ENCODE measurements around the gene SEMA3B. TPM values are rescaled to one million over a fixed set of nuclear protein-coding genes. Genes with fewer than 3 reads are reported as not detected.

SEMA3B gene
- polyA plus RNA-seq, 1 donor (not counting 4 experiments of a cell fraction or from before 2014, with no cell fraction given) = 0.58 TPM

DNA sequence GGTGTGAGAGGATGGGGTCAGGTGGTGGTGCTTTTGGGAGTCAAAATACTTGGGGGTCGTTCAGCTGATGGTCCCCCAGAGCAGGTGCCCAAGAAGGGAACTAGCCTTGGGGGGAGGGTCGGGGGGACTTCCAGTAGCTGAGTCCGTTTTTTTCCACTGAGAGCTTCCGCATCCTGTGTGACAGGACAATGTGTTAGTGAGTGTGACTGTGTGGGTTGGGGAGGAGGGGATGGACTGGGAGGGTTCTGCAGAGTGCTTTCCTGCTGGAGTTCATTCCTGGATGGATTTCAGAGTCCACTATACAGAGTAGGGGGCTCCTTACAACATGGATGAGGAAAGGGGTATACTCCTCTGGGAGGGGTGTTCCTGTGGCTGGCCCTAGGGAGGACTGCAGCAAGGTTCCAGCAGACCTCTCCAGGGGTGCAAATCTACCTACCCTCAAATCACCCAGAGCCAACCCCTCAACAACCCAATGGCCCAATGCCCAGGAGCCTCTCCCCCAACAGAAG, 54.2 kb downstream of the SEMA3B start:
- TF ChIP-seq, protein P1, sequence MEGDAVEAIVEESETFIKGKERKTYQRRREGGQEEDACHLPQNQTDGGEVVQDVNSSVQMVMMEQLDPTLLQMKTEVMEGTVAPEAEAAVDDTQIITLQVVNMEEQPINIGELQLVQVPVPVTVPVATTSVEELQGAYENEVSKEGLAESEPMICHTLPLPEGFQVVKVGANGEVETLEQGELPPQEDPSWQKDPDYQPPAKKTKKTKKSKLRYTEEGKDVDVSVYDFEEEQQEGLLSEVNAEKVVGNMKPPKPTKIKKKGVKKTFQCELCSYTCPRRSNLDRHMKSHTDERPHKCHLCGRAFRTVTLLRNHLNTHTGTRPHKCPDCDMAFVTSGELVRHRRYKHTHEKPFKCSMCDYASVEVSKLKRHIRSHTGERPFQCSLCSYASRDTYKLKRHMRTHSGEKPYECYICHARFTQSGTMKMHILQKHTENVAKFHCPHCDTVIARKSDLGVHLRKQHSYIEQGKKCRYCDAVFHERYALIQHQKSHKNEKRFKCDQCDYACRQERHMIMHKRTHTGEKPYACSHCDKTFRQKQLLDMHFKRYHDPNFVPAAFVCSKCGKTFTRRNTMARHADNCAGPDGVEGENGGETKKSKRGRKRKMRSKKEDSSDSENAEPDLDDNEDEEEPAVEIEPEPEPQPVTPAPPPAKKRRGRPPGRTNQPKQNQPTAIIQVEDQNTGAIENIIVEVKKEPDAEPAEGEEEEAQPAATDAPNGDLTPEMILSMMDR (optimal IDR thresholded peaks at IDR 0.05 in 1 of 3, IDR thresholded peaks at IDR 0.05 in 1 of 3, conservative IDR thresholded peaks at IDR 0.05 in 1 of 3; ENCODE audit: extremely low read depth in 1 of 3, insufficient read depth in 2 of 3, low read length in 3 of 3) = no peak
- no peak for TF ChIP-seq EZH2 (IDR thresholded peaks at IDR 0.05; ENCODE audit: low read length)
- FAIRE-seq = no peak
- Histone ChIP-seq H4K20me1 (ENCODE audit: control insufficient read depth, extremely low read depth, insufficient read depth, low read length) (no peaks in the 10 kb centered on the region), H3K4me1 (ENCODE audit: control insufficient read depth, extremely low read depth, insufficient read depth, low read length) (peaks cover 32% of the 10 kb centered on the region), H3K27ac (ENCODE audit: control insufficient read depth, insufficient read depth, low read length) (no peak overlapping the region), H3K9me1 (ENCODE audit: control insufficient read depth, extremely low read depth, insufficient read depth, low read length) (peaks cover 3% of the 10 kb centered on the region), H3K79me2 (ENCODE audit: control insufficient read depth, insufficient read depth, low read length) (peaks cover 48% of the 10 kb centered on the region), H3K4me2 (ENCODE audit: control insufficient read depth, extremely low read depth, insufficient read depth, low read depth, low read length) (no peak overlapping the region), H3K36me3 (ENCODE audit: control insufficient read depth in 2 of 2, extremely low read depth in 1 of 2, insufficient read depth in 2 of 2, low read length in 2 of 2) (peaks cover 21 to 26% of the 10 kb centered on the region in 2 experiments), H3K9me3 (ENCODE audit: control insufficient read depth, low read depth, low read length) (no peaks in the 10 kb centered on the region), H3K4me3 (ENCODE audit: control insufficient read depth in 2 of 3, extremely low read depth in 1 of 3, insufficient read depth in 2 of 3, low read depth in 1 of 3, low read length in 3 of 3) (no peak overlapping the region), H3K27me3 (ENCODE audit: control insufficient read depth, extremely low read depth, insufficient read depth, low read length) (no peaks in the 10 kb centered on the region), H2AFZ (ENCODE audit: control insufficient read depth, low read length) (no peak overlapping the region), H3K9ac (ENCODE audit: control insufficient read depth, extremely low read depth, insufficient read depth, low read length) (no peak overlapping the region)
- dilution Hi-C loops (cut with MboI; ENCODE audit: extremely low pct_ligation_motif_present, low sequenced_read_pairs) = no loop called here
- DNase-seq (ENCODE audit: low read depth, low spot score) = no peak

GRCh38 chr3:50323614-50324199, 54.8 kb downstream of the SEMA3B start:
- Histone ChIP-seq H3K4me1 (ENCODE audit: control insufficient read depth, extremely low read depth, insufficient read depth, low read length) (peaks cover 30% of the 10 kb centered on the region), H2AFZ (ENCODE audit: control insufficient read depth, low read length) (no peak overlapping the region), H3K79me2 (ENCODE audit: control insufficient read depth, insufficient read depth, low read length) (peaks cover 42% of the 10 kb centered on the region), H3K27me3 (ENCODE audit: control insufficient read depth, extremely low read depth, insufficient read depth, low read length) (no peaks in the 10 kb centered on the region), H3K36me3 (ENCODE audit: control insufficient read depth in 2 of 2, extremely low read depth in 1 of 2, insufficient read depth in 2 of 2, low read length in 2 of 2) (peaks cover 17 to 21% of the 10 kb centered on the region in 2 experiments), H3K4me3 (ENCODE audit: control insufficient read depth in 2 of 3, extremely low read depth in 1 of 3, insufficient read depth in 2 of 3, low read depth in 1 of 3, low read length in 3 of 3) (no peak overlapping the region), H3K4me2 (ENCODE audit: control insufficient read depth, extremely low read depth, insufficient read depth, low read depth, low read length) (no peak overlapping the region), H3K9ac (ENCODE audit: control insufficient read depth, extremely low read depth, insufficient read depth, low read length) (no peak overlapping the region), H3K27ac (ENCODE audit: control insufficient read depth, insufficient read depth, low read length) (no peak overlapping the region), H3K9me3 (ENCODE audit: control insufficient read depth, low read depth, low read length) (no peaks in the 10 kb centered on the region), H4K20me1 (ENCODE audit: control insufficient read depth, extremely low read depth, insufficient read depth, low read length) (no peaks in the 10 kb centered on the region), H3K9me1 (ENCODE audit: control insufficient read depth, extremely low read depth, insufficient read depth, low read length) (peaks cover 2% of the 10 kb centered on the region)
- TF ChIP-seq, protein P1 (optimal IDR thresholded peaks at IDR 0.05 in 1 of 3, IDR thresholded peaks at IDR 0.05 in 1 of 3, conservative IDR thresholded peaks at IDR 0.05 in 1 of 3; ENCODE audit: extremely low read depth in 1 of 3, insufficient read depth in 2 of 3, low read length in 3 of 3) = no peak
- no peak for TF ChIP-seq EZH2 (IDR thresholded peaks at IDR 0.05; ENCODE audit: low read length)
- FAIRE-seq = no peak
- DNase-seq (ENCODE audit: low read depth, low spot score) = no peak
- dilution Hi-C loops (cut with MboI; ENCODE audit: extremely low pct_ligation_motif_present, low sequenced_read_pairs) = no loop called here

Measured in keratinocyte (primary cell).